ENCODE measurements around the gene SLC35F5.

SLC35F5 gene

DNA sequence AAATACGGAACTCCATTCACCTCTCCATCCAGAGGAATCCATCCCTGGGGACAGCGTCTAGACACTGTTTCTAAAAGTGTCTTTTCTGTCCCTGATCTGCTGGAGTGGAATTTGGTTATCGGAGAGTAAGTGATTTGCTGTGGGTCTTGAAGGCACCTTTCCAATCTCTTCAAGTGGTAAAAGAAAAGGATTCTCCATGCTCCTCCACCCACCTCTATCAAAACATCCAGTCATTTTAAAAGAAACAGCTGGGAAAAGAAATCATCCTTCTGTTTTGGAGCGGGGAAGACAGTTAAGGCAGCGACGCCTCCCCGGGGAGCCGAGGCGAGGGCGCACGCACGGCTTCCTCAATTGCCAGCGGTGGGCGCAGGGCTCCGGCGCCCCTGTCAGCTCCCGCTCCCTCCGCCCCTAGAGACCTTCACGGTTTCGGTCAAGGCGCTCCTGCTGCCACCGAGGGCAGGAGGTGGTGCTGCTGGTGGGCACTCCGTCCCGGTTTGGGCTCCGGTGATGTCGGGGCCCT, 547 bp downstream of the SLC35F5 start:
- in situ Hi-C loops (cut with HindIII; ENCODE audit: low sequenced_read_pairs), result no loop called here
- TF ChIP-seq, protein P1, sequence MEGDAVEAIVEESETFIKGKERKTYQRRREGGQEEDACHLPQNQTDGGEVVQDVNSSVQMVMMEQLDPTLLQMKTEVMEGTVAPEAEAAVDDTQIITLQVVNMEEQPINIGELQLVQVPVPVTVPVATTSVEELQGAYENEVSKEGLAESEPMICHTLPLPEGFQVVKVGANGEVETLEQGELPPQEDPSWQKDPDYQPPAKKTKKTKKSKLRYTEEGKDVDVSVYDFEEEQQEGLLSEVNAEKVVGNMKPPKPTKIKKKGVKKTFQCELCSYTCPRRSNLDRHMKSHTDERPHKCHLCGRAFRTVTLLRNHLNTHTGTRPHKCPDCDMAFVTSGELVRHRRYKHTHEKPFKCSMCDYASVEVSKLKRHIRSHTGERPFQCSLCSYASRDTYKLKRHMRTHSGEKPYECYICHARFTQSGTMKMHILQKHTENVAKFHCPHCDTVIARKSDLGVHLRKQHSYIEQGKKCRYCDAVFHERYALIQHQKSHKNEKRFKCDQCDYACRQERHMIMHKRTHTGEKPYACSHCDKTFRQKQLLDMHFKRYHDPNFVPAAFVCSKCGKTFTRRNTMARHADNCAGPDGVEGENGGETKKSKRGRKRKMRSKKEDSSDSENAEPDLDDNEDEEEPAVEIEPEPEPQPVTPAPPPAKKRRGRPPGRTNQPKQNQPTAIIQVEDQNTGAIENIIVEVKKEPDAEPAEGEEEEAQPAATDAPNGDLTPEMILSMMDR (IDR thresholded peaks at IDR 0.05; ENCODE audit: low read depth, low read length, missing control alignments), result no peak
- no peak for DNase-seq (ENCODE audit: low read depth)
- H3K4me3 ChIP-seq (ENCODE audit: low read depth, low read length), result peak overlapping the region; percentile 94

- DNase-seq (ENCODE audit: low read depth), result no peak
- TF ChIP-seq, protein P1 (IDR thresholded peaks at IDR 0.05; ENCODE audit: low read depth, low read length, missing control alignments), result no peak
- peak overlapping the region; percentile 94 for H3K4me3 ChIP-seq (ENCODE audit: low read depth, low read length)
- in situ Hi-C loops (cut with HindIII; ENCODE audit: low sequenced_read_pairs), result no loop called here
These were observed 1.2 kb downstream of the SLC35F5 start for GRCh38 chr2:113755035-113755834.

GRCh38 chr2:113754160-113754559, 2.3 kb downstream of the SLC35F5 start:
- no peak for DNase-seq (ENCODE audit: low read depth)
- in situ Hi-C loops (cut with HindIII; ENCODE audit: low sequenced_read_pairs), result no loop called here
- H3K4me3 ChIP-seq (ENCODE audit: low read depth, low read length), result peak overlapping the region; percentile 94
- TF ChIP-seq, protein P1 (IDR thresholded peaks at IDR 0.05; ENCODE audit: low read depth, low read length, missing control alignments), result no peak

- in situ Hi-C loops (cut with HindIII; ENCODE audit: low sequenced_read_pairs), result no loop called here
- TF ChIP-seq, protein P1 (IDR thresholded peaks at IDR 0.05; ENCODE audit: low read depth, low read length, missing control alignments), result no peak
- no peak for DNase-seq (ENCODE audit: low read depth)
- no peak overlapping the region for H3K4me3 ChIP-seq (ENCODE audit: low read depth, low read length)
These were observed 6.1 kb downstream of the SLC35F5 start for GRCh38 chr2:113750385-113750784.

- TF ChIP-seq, protein P1 (IDR thresholded peaks at IDR 0.05; ENCODE audit: low read depth, low read length, missing control alignments), result no peak
- no peak for DNase-seq (ENCODE audit: low read depth)
- in situ Hi-C loops (cut with HindIII; ENCODE audit: low sequenced_read_pairs), result no loop called here
- H3K4me3 ChIP-seq (ENCODE audit: low read depth, low read length), result no peak overlapping the region
These were observed 15.4 kb downstream of the SLC35F5 start for GRCh38 chr2:113741091-113741490.

- TF ChIP-seq, protein P1 (IDR thresholded peaks at IDR 0.05; ENCODE audit: low read depth, low read length, missing control alignments), result no peak
- no peak for DNase-seq (ENCODE audit: low read depth)
- in situ Hi-C loops (cut with HindIII; ENCODE audit: low sequenced_read_pairs), result no loop called here
- H3K4me3 ChIP-seq (ENCODE audit: low read depth, low read length), result no peak overlapping the region
These were observed 16.6 kb downstream of the SLC35F5 start for GRCh38 chr2:113739849-113740248.

Measured in astrocyte of the cerebellum (primary cell).